SIG-M5 treated with dmso at 0.1 percent for 504 hours (cell line): ENCODE measurements around the gene CASTOR1.

ENCODE experiments used
- DNase-seq: peaks from one replicate; lab custom pipeline; 2025; ENCODE audit not compliant: unreplicated experiment; lab: John Stamatoyannopoulos, UW

The CASTOR1 gene

GRCh38 chr22:30266445-30267381 lies 22.6 kb downstream of the CASTOR1 start, which contains the start of gene OSM:
Gene OSM, minus strand, starts transcription at chr22:30266851. Its CDS starts 52 bp downstream, at chr22:30266799.
- peak; percentile 76 for DNase-seq

GRCh38 chr22:30265823-30266444 lies 23.4 kb downstream of the CASTOR1 start:
- peak; percentile 86 for DNase-seq

GRCh38 chr22:30265131-30265720 lies 24.1 kb downstream of the CASTOR1 start:
- no peak for DNase-seq

- DNase-seq, result no peak
These were observed 25.4 kb downstream of the CASTOR1 start for GRCh38 chr22:30263883-30264282.

GRCh38 chr22:30262917-30263741 lies 26.2 kb downstream of the CASTOR1 start:
- DNase-seq, result peak; percentile 78

- DNase-seq, result no peak
These were observed 27.2 kb downstream of the CASTOR1 start for GRCh38 chr22:30262112-30262511.

- peak; percentile 18 for DNase-seq
These were observed 28.2 kb downstream of the CASTOR1 start for GRCh38 chr22:30261134-30261533.

- DNase-seq, result no peak
These were observed 28.6 kb downstream of the CASTOR1 start for GRCh38 chr22:30260682-30261081.

GRCh38 chr22:30260276-30260675 lies 29.0 kb downstream of the CASTOR1 start:
- DNase-seq, result no peak

GRCh38 chr22:30254314-30254713 lies 35.0 kb downstream of the CASTOR1 start:
- no peak for DNase-seq

- no peak for DNase-seq
These were observed 36.0 kb downstream of the CASTOR1 start for GRCh38 chr22:30253205-30253852.

- no peak for DNase-seq
These were observed 36.7 kb downstream of the CASTOR1 start for GRCh38 chr22:30252411-30253204.

- no peak for DNase-seq
These were observed 37.6 kb downstream of the CASTOR1 start for GRCh38 chr22:30251711-30252110.

GRCh38 chr22:30250661-30251267 lies 38.5 kb downstream of the CASTOR1 start:
- DNase-seq, result no peak

- no peak for DNase-seq
These were observed 39.2 kb downstream of the CASTOR1 start for GRCh38 chr22:30250039-30250565.

GRCh38 chr22:30249049-30250038 lies 40.0 kb downstream of the CASTOR1 start:
- no peak for DNase-seq

GRCh38 chr22:30248484-30248883 lies 40.8 kb downstream of the CASTOR1 start:
- no peak for DNase-seq

GRCh38 chr22:30247974-30248373 lies 41.3 kb downstream of the CASTOR1 start:
- DNase-seq, result no peak
